ENCODE measurements around the gene APOF. TPM values are rescaled to one million over a fixed set of nuclear protein-coding genes. Genes with fewer than 3 reads are reported as not detected.

APOF gene
- total and polyA plus RNA-seq, 2 of the 13 experiments (the other 11 are each of a cell fraction or from before 2014, with no cell fraction given) = 3.3 to 23.9 TPM

DNA sequence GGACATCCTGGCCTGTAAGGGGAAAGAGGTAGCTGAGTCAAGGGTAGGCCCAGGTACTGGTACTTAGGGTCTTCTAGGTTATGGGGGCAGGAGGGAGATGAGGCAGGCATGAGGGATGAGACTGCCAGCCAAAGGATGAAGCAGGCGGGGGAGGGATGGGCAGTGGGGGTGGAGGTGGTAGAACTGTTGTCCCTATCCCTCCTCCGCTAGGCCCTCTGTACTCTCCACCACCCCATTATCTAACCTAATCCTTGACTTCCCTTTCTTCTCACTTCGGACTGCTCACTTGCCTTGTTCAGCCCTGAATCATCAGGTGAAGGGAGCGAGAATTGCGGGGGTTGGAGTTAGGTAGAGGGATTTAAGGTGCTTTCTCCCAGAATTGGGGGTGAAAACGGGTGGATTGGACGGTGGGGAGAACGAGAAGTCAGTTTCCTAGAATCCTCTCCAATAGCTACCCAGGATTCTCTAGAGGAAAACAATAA lies 29.4 kb downstream of the APOF start (continued):
- TF ChIP-seq, protein P1, sequence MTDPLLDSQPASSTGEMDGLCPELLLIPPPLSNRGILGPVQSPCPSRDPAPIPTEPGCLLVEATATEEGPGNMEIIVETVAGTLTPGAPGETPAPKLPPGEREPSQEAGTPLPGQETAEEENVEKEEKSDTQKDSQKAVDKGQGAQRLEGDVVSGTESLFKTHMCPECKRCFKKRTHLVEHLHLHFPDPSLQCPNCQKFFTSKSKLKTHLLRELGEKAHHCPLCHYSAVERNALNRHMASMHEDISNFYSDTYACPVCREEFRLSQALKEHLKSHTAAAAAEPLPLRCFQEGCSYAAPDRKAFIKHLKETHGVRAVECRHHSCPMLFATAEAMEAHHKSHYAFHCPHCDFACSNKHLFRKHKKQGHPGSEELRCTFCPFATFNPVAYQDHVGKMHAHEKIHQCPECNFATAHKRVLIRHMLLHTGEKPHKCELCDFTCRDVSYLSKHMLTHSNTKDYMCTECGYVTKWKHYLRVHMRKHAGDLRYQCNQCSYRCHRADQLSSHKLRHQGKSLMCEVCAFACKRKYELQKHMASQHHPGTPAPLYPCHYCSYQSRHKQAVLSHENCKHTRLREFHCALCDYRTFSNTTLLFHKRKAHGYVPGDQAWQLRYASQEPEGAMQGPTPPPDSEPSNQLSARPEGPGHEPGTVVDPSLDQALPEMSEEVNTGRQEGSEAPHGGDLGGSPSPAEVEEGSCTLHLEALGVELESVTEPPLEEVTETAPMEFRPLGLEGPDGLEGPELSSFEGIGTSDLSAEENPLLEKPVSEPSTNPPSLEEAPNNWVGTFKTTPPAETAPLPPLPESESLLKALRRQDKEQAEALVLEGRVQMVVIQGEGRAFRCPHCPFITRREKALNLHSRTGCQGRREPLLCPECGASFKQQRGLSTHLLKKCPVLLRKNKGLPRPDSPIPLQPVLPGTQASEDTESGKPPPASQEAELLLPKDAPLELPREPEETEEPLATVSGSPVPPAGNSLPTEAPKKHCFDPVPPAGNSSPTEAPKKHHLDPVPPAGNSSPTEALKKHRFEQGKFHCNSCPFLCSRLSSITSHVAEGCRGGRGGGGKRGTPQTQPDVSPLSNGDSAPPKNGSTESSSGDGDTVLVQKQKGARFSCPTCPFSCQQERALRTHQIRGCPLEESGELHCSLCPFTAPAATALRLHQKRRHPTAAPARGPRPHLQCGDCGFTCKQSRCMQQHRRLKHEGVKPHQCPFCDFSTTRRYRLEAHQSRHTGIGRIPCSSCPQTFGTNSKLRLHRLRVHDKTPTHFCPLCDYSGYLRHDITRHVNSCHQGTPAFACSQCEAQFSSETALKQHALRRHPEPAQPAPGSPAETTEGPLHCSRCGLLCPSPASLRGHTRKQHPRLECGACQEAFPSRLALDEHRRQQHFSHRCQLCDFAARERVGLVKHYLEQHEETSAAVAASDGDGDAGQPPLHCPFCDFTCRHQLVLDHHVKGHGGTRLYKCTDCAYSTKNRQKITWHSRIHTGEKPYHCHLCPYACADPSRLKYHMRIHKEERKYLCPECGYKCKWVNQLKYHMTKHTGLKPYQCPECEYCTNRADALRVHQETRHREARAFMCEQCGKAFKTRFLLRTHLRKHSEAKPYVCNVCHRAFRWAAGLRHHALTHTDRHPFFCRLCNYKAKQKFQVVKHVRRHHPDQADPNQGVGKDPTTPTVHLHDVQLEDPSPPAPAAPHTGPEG (CRISPR knock-in tag; IDR thresholded peaks at IDR 0.05) = no peak
- no peak for TF ChIP-seq RARA (CRISPR knock-in tag; IDR thresholded peaks at IDR 0.05)
- TF ChIP-seq, protein P2, sequence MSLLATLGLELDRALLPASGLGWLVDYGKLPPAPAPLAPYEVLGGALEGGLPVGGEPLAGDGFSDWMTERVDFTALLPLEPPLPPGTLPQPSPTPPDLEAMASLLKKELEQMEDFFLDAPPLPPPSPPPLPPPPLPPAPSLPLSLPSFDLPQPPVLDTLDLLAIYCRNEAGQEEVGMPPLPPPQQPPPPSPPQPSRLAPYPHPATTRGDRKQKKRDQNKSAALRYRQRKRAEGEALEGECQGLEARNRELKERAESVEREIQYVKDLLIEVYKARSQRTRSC (CRISPR knock-in tag; IDR thresholded peaks at IDR 0.05; ENCODE audit: low read depth) = no peak
- TF ChIP-seq, protein P3, sequence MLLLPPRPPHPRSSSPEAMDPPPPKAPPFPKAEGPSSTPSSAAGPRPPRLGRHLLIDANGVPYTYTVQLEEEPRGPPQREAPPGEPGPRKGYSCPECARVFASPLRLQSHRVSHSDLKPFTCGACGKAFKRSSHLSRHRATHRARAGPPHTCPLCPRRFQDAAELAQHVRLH (CRISPR knock-in tag; IDR thresholded peaks at IDR 0.05; ENCODE audit: borderline replicate concordance, low read depth) = no peak
- peak; percentile 45; the same call in 1 of the 2 replicates for TF ChIP-seq SPEN (CRISPR knock-in tag; IDR thresholded peaks at IDR 0.05; ENCODE audit: low read depth)
- TF ChIP-seq, protein P4, sequence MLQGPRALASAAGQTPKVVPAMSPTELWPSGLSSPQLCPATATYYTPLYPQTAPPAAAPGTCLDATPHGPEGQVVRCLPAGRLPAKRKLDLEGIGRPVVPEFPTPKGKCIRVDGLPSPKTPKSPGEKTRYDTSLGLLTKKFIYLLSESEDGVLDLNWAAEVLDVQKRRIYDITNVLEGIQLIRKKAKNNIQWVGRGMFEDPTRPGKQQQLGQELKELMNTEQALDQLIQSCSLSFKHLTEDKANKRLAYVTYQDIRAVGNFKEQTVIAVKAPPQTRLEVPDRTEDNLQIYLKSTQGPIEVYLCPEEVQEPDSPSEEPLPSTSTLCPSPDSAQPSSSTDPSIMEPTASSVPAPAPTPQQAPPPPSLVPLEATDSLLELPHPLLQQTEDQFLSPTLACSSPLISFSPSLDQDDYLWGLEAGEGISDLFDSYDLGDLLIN (CRISPR knock-in tag; IDR thresholded peaks at IDR 0.05; ENCODE audit: borderline replicate concordance) = no peak
- TF ChIP-seq, protein P5, sequence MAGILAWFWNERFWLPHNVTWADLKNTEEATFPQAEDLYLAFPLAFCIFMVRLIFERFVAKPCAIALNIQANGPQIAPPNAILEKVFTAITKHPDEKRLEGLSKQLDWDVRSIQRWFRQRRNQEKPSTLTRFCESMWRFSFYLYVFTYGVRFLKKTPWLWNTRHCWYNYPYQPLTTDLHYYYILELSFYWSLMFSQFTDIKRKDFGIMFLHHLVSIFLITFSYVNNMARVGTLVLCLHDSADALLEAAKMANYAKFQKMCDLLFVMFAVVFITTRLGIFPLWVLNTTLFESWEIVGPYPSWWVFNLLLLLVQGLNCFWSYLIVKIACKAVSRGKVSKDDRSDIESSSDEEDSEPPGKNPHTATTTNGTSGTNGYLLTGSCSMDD (CRISPR knock-in tag; IDR thresholded peaks at IDR 0.05) = no peak
- TF ChIP-seq, protein P6, sequence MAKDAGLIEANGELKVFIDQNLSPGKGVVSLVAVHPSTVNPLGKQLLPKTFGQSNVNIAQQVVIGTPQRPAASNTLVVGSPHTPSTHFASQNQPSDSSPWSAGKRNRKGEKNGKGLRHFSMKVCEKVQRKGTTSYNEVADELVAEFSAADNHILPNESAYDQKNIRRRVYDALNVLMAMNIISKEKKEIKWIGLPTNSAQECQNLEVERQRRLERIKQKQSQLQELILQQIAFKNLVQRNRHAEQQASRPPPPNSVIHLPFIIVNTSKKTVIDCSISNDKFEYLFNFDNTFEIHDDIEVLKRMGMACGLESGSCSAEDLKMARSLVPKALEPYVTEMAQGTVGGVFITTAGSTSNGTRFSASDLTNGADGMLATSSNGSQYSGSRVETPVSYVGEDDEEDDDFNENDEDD (CRISPR knock-in tag; IDR thresholded peaks at IDR 0.05; ENCODE audit: borderline replicate concordance) = no peak
- TF ChIP-seq CCDC6 (CRISPR knock-in tag; IDR thresholded peaks at IDR 0.05) = peak; percentile 38; the same call in 1 of the 2 replicates
- TF ChIP-seq BORCS8-MEF2B (CRISPR knock-in tag; IDR thresholded peaks at IDR 0.05) = no peak
- no peak for TF ChIP-seq TSC22D2 (CRISPR knock-in tag; IDR thresholded peaks at IDR 0.05; ENCODE audit: borderline replicate concordance)
- TF ChIP-seq NBN (conservative IDR thresholded peaks at IDR 0.05) = no peak
- 0 out of 2 replicates have a peak, but pooled peaks have one; percentile 26 for TF ChIP-seq SP4 (CRISPR knock-in tag; IDR thresholded peaks at IDR 0.05)
- TF ChIP-seq ZNF792 (CRISPR knock-in tag; IDR thresholded peaks at IDR 0.05) = no peak
- TF ChIP-seq ZNF556 (CRISPR knock-in tag; IDR thresholded peaks at IDR 0.05; ENCODE audit: borderline replicate concordance) = no peak
- 0 out of 2 replicates have a peak, but pooled peaks have one; percentile 3 for TF ChIP-seq ZFP37 (CRISPR knock-in tag; IDR thresholded peaks at IDR 0.05; ENCODE audit: borderline replicate concordance)
- TF ChIP-seq POGZ (CRISPR knock-in tag; IDR thresholded peaks at IDR 0.05) = no peak
- TF ChIP-seq SMAD3 (CRISPR knock-in tag; IDR thresholded peaks at IDR 0.05) = no peak
- TF ChIP-seq ZNF234 (CRISPR knock-in tag; conservative IDR thresholded peaks at IDR 0.05) = no peak
- TF ChIP-seq KDM1A (CRISPR knock-in tag; IDR thresholded peaks at IDR 0.05) = no peak
- TF ChIP-seq ZNF709 (CRISPR knock-in tag; IDR thresholded peaks at IDR 0.05) = no peak
- no peak for TF ChIP-seq ZNF674 (CRISPR knock-in tag; IDR thresholded peaks at IDR 0.05; ENCODE audit: low read depth)
